ENCODE measurements around the gene CHMP1A.

- TF ChIP-seq POLR2A (IDR thresholded peaks at IDR 0.05) = no peak
- no peak for TF ChIP-seq CTCF (IDR thresholded peaks at IDR 0.05)
- no peak for TF ChIP-seq POLR2AphosphoS5 (IDR thresholded peaks at IDR 0.05)
Measured at GRCh38 chr16:89668790-89669158, 11.3 kb upstream of the CHMP1A start.

Data from prostate gland (tissue), 2 donors.